Right ventricle myocardium superior (tissue), 1 donor: ENCODE results near the gene SEMA3B. TPM values are rescaled to one million over a fixed set of nuclear protein-coding genes. Genes with fewer than 3 reads are reported as not detected.
"Not testable (repeated sequence)": the region's sequence is repeated elsewhere in the genome, so short reads cannot be mapped to it uniquely, and the experiment has no call there.

Source experiments
- ATAC-seq: fragments of 200-7000 bp; cut with Tn5 transposase; one replicate; pipeline ENCODE4 v1.9.1; 2020; ENCODE audit warnings: mild to moderate bottlenecking; ENCODE audit not compliant: poor library complexity
- DNase-seq: peaks from one replicate; pipeline ENCODE4 v3.0.0-alpha.2; 2020
- intact Hi-C: fragments of 100-400 bp; cut with DNase I; formaldehyde crosslinking; loops from one replicate; pipeline ENCODE4 v1.11.2; 2022
- total RNA-seq: library from RNA; stranded (reverse); fragmentation: NEBNext Ultra II Directional; extraction: Animal tissue kit (Norgen Biotek cat#: 25700); gene quantifications from one replicate; pipeline ENCODE4 v1.2.1, GENCODE V29; 2021
- donor health status: DM: no; HTN: yes; CAD: no; lungs with severe emphysema.

Gene SEMA3B
- total RNA-seq, 1 donor from 2014 or later, result 19.9 TPM

DNA sequence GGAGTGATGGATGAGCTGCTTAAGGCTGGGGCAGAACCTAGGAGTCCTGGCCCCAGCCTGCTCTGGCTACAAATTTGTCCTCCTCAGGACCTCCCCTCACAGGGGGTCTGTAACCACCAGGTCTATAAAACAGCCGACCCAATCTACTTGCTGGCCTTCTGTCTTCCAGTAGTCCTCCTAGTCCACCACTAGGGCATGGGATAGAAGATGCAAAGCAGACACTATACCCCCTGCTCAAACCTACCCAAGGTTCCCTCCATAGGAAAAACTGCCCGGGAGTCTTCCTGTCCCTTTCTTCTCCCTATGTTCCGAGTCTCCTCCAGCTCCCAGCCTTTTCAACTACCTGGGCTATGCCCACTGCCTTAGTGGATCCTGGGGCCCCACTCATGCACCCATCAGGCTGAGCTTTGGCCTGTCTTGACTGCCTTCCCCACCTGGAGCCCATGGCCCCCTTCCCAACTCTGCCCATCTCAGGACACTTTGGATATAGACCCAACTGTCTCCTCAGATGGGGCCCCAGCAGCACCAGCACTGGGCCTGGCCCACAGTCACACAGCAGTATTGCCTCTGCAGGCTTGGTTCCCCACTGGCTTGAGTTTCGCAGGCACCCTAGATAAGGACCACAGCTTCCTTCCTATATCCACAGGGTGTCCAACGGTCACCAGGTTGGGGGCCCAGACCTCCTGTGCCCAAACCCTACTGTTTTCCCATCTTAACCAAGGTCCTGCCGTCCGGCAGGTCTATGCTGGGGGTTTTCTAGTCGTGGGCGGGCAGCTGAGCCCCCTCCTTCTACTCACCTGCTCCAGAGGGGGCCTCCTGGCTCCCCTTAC, 29.2 kb downstream of the SEMA3B start:
- ATAC-seq (no peak), DNase-seq (no peak)
- intact Hi-C loops, result no loop called here

DNA sequence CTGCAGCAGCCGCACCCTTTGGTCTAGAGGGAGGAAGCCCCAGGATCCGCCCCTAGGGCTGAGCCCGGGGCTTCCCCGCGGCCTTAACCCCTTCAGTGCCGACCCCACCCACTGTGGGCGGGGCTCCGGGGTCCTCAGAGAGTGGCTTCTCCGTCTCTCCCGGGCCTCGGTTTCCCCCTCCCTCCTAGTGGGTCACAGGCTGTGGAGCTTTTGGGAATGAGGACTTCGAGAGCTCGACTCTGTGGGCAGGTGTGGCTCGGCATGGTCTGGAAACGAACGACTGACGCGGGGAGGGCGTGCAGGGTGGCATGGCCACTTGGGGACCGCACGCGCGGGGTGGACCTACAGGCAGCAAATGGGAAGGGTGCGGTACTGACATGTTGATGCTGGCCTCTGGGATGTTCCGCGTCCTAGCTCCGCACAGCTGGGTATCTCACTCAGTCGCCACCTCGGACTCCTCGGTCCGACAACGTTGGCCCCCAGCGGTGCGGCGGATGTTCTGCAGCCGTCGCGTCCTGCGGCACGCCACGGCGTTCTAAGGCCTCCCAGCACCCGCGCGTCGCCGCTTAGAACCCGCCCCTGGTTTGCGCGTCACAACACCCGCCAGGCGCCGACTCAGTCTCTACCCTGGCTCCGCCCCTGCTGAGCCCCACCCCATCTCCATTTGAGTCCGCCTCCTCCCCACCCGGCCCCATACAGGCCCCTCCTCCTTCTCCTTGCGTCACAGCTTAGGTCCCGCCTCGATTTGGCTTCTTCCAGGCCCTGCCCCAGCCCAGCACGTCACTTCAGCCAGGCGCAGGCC, 30.1 kb downstream of the SEMA3B start, which contains the start of the genes HYAL3 and NAA80:
Gene HYAL3 (minus strand): TSS at position 570 of the 802 bp plus-strand sequence. CDS start 3,803 bp downstream, outside the sequence.
Gene NAA80 (minus strand): TSS at position 570 of the 802 bp plus-strand sequence. CDS start 1,942 bp downstream, outside the sequence.
- intact Hi-C loops, result no loop called here
- ATAC-seq, result peak; percentile 89

DNA sequence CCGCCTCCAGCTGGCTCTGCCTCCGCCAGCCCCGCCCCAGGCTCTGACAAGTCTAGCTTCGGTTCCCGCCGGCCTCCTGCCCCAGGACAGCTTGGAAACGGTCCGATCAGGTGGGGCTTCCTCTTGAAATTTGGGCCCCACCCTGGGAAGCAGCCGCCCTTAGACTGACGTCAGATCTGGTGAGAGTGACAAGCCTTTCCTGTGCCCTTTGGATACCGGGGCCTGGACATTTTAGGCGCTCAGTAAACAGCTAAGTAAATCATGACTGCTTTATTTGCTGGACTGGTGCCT, 30.6 kb downstream of the SEMA3B start:
- DNase-seq (no peak), ATAC-seq (no peak)
- intact Hi-C loops, result no loop called here

More for the DNA sequence above, 30.1 kb downstream of the SEMA3B start, which contains the start of the genes HYAL3 and NAA80:
- peak; percentile 100 for DNase-seq

DNA sequence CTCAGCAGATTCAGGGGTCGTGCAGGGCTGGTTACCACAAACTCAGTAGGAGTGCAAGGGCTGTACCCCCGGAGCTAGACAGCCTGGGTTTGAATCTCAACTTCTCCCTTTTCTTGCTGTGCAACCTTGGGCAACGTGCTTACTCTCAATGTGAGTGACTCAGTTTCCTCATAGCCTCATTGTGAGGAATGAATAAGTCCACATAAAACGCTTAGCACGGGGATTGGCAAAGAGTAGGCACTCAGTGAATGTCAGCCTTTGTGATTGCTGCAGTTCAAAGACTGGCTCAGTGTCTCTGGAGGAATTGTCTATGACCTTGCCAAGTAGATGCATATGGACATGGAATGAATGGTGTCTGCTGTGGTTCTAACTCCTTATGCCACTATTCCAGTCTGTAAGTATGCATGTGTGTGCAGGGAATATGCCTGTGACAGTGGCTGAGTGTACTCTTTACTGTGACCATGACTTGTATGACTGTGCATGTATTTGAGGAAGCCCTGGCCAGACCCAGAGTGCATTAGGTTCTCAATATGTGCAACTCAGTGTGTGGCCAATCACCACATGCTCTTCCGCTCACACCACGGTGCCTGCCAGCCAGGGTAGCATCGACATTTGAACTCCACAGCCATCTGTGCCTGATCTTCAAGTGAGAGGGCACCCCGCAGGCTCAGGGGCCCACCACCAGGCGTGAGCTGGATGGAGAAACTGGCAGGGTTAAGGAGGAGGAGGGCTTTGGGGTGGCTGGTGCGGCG, 31.2 kb downstream of the SEMA3B start:
- intact Hi-C loops, result no loop called here
- no peak for DNase-seq
- ATAC-seq, result peak; percentile 0

DNA sequence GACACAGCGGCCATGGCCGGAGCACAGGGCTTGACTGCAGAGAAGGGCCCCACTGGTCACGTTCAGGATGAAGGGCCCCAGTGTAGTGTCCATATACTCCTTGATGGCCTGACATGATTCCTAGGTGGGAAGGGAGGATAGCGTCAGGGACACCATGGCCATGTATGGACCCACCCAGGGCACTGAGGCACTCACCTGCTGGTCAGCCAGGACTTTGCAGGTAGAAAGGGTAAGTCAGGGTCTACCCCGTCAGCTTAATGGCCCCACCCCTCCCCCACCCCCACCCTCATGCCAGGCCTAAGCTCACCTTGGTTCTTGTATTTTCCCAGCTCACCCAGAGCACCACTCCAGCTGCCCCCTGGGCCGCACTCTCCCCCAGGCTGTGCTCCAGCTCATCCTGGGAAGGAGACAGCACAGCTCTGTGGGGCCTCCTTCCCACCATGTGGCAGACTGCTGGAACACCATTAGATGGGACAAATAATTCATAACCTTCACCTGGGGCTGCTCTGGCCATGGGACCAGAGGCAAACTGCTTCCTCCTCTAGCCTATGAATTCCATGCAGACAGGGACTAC, 31.8 kb downstream of the SEMA3B start:
- intact Hi-C loops, result no loop called here
- ATAC-seq, result no peak
- DNase-seq, result no peak

DNA sequence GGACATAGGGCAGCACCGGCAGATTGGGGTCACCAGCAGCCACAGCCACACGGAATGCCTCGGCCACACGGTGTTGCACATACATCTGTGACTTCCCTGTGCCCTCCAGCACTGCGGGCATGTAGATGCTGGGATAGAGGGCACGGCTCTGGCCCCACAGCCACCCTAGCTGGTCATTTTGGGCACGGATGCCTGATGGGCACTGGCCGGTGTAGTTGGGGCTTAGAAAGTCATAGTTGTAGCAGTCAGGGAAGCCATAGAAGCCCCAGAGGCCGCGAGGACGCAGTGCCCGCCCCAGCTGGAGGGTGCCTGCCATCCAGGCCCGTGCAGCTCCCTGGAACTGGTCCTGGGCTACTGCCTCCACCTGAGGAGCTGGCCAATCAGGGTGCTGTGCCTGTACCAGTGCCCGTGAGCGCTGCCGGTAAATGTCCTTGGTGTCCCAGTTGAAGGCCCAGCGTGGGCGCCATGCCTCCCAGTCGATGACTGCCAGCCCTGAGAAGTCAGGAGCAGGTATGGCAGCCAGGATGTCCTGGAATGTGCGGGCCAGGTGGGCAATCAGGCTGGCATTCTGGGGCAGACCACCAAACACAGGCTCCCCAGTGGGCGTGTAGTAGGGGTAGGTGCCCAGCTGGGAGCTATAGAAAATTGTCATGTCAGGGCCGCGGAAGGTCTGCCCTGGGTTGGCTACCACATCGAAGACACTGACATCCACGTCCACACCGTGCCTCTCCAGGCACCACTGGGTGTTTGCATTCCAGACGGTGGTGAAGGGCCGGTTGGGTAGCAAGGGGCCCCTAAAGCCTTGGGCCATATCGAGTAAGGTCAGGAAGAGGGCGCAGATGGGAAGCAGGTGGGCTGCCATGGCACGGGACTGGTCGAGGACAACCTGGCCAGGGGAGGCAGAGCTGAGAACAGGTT, 33.4 kb downstream of the SEMA3B start:
- intact Hi-C loops, result no loop called here
- ATAC-seq (no peak), DNase-seq (no peak)

DNA sequence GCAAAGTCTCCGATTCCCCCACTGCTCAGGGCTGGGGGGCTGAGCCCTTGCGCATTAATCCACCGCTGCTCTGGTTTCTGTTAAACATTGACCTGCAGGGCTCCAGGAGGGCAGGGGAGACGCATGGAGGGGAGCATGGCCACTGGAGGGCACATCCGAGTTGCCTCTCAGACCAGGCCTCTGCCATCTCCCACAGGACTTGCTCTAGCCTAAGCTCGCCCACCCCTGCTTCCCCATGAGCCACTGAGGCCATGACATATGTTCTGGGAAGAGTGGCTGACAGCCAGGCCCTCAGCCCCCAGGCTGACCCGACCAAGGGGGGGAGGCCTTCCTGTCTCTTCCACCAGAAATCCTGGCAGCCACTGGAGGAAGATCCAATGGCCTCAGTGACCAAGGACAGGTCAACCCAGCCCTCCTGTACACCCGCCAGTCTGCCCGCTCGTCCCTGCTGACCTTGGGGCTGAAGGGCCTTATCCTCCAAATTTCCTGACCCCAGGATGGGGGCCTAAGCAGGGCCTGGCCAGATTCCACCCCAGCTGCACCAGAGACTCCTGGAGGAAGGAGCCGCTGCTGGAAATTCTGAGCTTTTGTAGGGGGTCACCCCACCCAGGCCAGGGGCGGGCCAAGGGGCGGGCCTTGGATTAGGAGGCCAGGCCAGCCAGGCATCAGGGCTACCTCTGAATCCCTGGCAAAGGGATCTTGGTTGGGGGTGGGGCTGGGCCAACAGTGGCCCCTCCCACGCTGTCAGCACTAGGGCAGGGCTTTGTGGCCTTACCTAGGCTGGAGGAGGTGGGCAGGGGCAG, 34.3 kb downstream of the SEMA3B start, which contains the start of gene HYAL1:
Gene HYAL1 (minus strand): TSS at position 562 of the 803 bp plus-strand sequence. CDS start 618 bp downstream, outside the sequence.
- DNase-seq (peak; percentile 88), ATAC-seq (peak; percentile 51)
- intact Hi-C loops, result no loop called here

DNA sequence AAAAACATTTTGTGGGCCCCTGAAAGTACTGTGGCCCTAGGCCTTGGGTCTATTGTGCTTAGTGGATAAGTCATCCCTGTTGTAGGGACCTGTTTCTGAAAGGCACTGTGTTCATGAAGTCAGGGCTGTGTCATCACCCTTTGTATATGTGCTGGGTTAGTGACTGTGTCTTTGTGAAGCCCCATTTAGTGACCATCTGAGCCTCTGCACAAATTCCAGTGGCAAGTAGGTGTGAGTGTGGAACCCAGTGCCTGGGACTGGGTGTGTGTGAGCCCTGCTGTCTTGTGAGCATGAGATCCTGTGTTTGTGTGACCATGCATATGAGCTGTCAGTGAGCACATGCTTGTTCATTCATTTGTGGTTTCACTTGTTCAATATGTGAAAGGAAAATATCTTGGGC, 35.7 kb downstream of the SEMA3B start:
- intact Hi-C loops, result no loop called here

DNA sequence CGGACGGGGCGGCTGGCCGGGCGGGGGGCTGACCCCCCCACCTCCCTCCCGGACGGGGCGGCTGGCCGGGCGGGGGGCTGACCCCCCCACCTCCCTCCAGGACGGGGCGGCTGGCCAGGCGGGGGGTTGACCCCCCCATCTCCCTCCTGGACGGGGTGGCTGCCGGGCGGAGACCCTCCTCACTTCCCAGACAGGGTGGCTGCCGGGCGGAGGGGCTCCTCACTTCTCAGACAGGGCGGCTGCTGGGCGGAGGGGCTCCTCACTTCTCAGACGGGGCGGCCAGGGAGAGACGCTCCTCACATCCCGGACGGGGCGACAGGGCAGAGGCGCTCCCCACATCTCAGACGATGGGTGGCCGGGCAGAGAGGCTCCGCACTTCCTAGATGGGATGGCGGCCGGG, 43.1 kb downstream of the SEMA3B start:
- ATAC-seq, intact Hi-C loops, DNase-seq: not testable (repeated sequence)

More for the DNA sequence above, 35.7 kb downstream of the SEMA3B start:
- ATAC-seq (no peak), DNase-seq (peak; percentile 16)

DNA sequence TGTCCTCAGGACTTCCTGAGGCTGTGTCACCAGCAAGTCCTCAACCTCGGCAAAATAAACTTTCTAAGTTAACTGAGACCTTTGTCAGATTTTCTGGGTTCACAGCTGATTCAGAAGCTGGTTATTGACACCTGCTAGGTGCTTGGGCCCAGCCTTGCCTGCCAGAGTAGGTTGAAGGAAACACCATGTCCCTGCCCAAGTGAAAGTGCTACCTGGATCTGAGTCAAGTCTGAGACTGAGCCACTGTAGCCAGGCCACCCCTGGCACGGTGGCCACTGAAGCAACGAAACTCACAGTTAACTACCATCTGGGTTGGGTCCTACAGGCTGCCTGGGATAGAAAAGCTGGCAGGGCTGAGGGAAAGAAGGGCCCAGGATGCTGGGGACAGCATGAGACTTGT, 45.4 kb downstream of the SEMA3B start:
- DNase-seq, result no peak
- intact Hi-C loops, result no loop called here
- peak; percentile 44 for ATAC-seq

DNA sequence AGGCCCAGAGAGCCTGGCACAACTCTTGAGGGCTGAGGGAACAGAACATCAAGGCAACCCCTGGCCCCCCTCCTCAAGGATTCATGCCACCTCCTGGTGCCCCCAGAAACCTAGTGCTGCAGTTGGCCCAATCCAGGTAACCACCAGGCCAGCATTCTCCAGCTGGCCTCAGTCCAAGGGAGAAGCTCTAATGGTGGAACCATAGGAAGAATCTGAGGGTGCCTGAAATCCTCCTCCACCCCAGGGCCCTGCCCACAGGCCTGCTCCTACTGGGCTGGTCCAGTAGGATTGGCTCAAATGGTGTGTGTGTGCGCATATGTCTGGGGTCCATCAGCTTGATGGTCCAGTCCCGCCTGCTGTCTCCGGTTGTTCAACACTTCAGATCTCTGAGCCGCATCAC, 45.9 kb downstream of the SEMA3B start:
- DNase-seq, result no peak
- no peak for ATAC-seq
- intact Hi-C loops, result no loop called here

DNA sequence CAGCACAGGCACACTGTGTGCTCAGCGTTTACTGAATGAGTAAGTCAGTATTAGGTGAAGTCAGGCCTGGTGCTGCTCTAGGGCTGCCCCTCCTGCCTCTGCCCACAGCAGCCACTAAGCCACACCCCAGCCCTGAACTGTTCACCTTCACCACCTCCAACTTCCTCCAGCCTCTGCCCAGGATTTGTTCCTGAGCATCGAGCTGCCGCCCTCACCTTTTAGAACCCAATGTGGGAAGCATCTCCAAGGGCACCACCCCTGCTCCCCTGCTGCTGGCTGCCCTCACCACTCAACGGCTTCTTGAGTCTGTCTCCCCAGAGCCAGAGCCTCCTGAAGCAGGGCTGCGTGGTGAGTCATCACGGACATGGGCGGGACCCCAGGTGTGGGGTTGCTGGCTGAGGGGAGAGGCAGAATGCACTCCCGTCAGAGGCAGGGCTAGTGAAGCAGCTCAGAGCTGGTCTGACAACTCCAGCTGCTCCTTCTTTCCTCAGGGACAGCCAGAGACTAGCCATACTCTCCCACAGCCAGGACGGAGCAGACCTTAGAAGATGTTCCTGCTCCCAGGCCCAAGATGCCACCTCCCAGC, 47.8 kb downstream of the SEMA3B start:
- intact Hi-C loops, result no loop called here
- ATAC-seq (no peak), DNase-seq (no peak)

DNA sequence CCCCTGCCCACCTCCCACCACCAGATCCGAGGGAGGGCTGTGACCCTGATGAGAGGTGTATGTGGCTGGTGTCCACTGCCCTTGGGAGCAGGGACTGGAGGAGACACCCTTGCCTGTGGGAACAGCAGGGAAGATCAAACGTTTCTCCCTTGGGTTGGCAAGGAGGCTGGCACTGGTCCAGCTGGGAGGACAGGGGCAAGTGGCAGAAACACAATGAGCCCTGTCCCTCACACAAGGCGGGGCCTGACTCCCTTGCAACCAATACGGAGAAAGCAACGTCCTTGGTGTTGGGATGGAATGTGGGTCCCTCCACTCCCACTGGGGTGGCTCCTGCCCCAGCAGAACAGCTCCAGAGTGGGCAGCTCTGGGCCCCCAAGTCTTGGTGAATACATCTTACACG, 48.4 kb downstream of the SEMA3B start:
- no peak for DNase-seq
- intact Hi-C loops, result no loop called here
- no peak for ATAC-seq

DNA sequence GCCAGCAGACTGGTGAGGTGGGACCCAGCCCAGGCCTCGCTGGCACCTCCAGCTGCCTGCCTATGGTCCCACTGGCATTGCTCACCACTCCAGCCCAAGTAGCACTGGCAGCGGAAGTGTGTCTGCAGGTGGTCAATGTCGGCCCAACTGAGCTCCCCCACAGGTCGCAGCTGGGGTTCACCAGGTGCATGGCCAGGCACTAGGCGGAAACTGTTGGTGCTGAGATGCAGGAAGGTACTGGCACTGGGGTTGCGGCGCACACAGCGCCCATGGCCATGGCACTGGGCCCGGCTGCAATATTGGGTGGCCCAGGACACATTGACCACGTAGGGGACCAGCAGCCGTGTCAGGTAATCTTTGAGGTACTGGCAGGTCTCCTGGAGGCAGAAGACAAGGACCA, 49.2 kb downstream of the SEMA3B start:
- no peak for ATAC-seq
- intact Hi-C loops, result no loop called here
- no peak for DNase-seq

DNA sequence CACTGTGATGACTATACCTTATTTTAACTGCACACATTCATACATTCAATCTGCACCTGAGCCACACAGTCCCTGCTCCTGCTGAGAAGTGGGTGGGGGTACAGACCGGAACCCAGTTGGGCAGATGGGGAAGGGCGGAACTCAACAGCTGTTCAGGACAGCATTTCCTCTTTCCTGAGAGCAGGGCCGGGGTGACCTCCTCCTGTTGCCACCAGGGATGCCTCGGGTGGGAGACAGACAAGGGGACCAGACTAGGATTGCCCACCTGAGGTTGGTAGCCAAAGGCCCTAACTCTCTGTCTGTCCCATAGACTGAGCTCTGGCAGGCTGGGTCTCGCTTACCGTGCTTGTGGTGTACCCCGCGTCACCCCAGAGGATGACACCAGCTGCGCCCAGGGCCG, 49.7 kb downstream of the SEMA3B start:
- intact Hi-C loops, result no loop called here
- no peak for DNase-seq
- ATAC-seq, result no peak

DNA sequence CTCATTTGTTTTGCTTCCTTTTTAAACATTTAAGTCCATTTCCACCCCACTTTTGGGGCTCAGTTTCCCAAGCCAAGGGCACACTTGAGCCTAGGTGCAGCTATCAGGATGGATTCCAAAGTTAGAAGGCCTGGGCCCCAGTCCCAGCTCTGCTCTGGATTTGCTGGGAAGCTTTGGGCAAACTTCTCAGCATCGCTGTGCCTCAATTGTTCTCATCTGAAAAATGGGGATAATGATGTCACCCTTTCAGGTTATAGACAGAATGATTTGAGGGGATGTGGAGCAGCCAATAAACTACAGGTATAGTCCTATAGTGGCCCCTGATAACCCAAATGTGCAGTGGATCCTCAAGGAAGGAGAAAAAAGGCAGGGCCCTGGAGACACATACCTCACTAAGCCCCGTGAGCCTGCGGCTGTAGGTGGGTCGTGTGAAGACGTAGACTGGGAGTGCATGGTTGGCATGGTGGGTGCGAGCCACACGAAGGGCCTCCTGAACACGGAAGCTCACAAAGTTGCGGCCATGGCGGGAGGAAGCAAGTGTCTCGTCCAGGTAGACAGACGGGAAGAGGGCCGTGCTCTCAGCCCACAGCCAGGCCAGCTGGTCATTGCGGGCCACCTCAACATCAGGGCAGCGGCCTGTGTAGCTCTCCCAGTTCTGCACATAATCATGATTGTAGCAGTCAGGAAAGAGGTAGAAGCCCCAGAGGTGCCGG, 50.4 kb downstream of the SEMA3B start:
- no peak for DNase-seq
- intact Hi-C loops, result no loop called here
- ATAC-seq, result no peak
